Mammary epithelial cell (primary cell): ENCODE results near the gene OSBPL5.

Source experiments
- CTCF ChIP-seq, 2 donors: IDR thresholded peaks in 1 of 2; conservative IDR thresholded peaks in 1 of 2; 2 replicates each; pipeline ENCODE4 v1.5.1; 2011 to 2012; ENCODE audit warnings: inconsistent platforms in 2 of 2, low read length in 2 of 2, mild to moderate bottlenecking in 2 of 2, control low read depth in 1 of 2, low read depth in 1 of 2; ENCODE audit not compliant: insufficient read depth in 1 of 2; ENCODE audit errors: extremely low read depth in 1 of 2
- EZH2 ChIP-seq: IDR thresholded peaks from 2 replicates; pipeline ENCODE4 v1.6.1; 2012; ENCODE audit warnings: low read length, inconsistent platforms, borderline replicate concordance

DNA sequence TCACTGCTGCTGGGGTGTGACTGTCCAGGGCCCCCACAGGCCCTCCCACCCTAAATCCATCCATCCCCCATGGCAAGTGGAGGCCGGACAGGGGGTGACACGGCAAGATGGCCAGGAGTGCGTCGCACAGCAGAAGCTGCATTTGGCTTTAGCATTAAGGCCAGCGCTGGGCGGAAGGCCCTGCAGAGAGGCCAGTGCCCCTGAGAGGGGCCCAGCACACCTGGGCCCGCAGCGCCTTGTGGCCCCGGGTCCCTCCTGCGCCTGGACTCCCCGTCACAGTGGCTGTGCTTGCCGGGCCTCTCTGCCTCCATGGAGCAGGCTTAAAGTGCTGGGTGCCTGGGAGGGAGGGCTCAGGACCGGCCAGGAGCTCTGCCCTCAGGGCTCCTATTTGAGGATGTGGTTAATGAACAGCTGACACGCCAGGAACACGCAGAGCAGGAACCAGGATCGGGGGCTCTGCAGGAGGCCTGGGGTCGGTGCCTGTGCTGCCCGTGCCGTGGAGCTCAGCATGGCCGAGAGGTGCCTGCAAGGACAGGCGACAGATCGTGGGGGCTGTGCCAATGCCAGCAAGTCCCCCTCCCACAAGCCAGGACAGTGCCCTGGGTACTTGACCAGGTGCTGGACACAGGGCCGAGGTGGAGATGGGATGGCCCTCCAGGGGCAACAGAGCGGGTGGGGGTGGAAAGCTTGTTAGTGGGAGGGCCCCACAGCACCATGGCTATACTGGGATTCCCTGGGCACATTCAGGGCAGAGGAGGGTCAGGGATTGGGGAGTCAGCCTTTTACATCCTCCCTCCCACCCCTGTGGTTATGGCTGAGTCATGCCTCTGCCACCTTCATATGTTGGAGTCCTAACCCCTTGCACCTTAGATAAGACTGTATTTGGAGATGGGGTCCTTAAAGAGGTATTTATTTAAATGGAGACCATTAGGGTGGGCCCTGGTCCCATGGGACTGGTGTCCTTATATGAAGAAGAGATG is 77.0 kb downstream of the OSBPL5 start:
- no peak for TF ChIP-seq CTCF (conservative IDR thresholded peaks at IDR 0.05 in 1 of 2, IDR thresholded peaks at IDR 0.05 in 1 of 2; ENCODE audit: extremely low read depth in 1 of 2, insufficient read depth in 1 of 2, low read depth in 1 of 2, low read length in 2 of 2)
- TF ChIP-seq EZH2 = no peak
